Activated T-helper 1 cell treated with Interleukin-2 at 50 U/mL for 16 hours (primary cell): ENCODE results near the gene ERICH6B.

Experiments used
- DNase-seq: peaks from one replicate; pipeline ENCODE4 v3.0.0-alpha.2; 2020; ENCODE audit warnings: low read depth

Gene ERICH6B

GRCh38 chr13:45500492-45501174, 114.9 kb downstream of the ERICH6B start:
- DNase-seq = no peak

- DNase-seq = no peak
Observed at GRCh38 chr13:45496942-45497341, 118.6 kb downstream of the ERICH6B start.

- no peak for DNase-seq
Observed at GRCh38 chr13:45492538-45492937, 123.0 kb downstream of the ERICH6B start.
